Ascending aorta (tissue), 2 donors: ENCODE data around the gene RPTOR. TPM values are rescaled to one million over a fixed set of nuclear protein-coding genes. Genes with fewer than 3 reads are reported as not detected.

Source experiments
- DNase-seq, 2 donors: peaks; one replicate each; pipeline ENCODE4 v3.0.0-alpha.2; 2019; ENCODE audit warnings: low spot score in 2 of 2
- H3K27ac ChIP-seq, 2 donors: fragments of 200-600 bp; sonication (generic); one replicate each; pipeline ENCODE4 v1.5.1; 2016 to 2017; ENCODE audit warnings: mild to moderate bottlenecking in 1 of 2
- H3K27me3 ChIP-seq: fragments of 200-600 bp; sonication (generic); one replicate; pipeline ENCODE4 v1.5.1; 2017
- H3K36me3 ChIP-seq, 2 donors: fragments of 200-600 bp; sonication (generic); one replicate each; pipeline ENCODE4 v1.5.1; 2016
- H3K4me1 ChIP-seq, 2 donors: fragments of 200-600 bp; sonication (generic); one replicate each; pipeline ENCODE4 v1.5.1; 2016 to 2017; ENCODE audit warnings: mild to moderate bottlenecking in 1 of 2
- H3K4me3 ChIP-seq, 2 donors: fragments of 200-600 bp; sonication (generic); one replicate each; pipeline ENCODE4 v1.5.1; 2016 to 2017; ENCODE audit warnings: mild to moderate bottlenecking in 1 of 2
- H3K9me3 ChIP-seq, 2 donors: fragments of 200-600 bp; sonication (generic); one replicate each; pipeline ENCODE4 v1.5.1; 2016
- intact Hi-C: fragments of 100-400 bp; cut with DNase I; formaldehyde crosslinking; loops from one replicate; pipeline ENCODE4 v1.15.1; 2023
- total RNA-seq: library from RNA; depleted of rRNA; stranded (reverse); fragments of >200 nt; gene quantifications from one replicate; pipeline ENCODE4 v1.1.0, GENCODE V29; 2016
- TF ChIP-seq, protein P1 (sequence below), 3 experiments: fragments of 200-600 bp in 2 of 3; fragments of 450-650 bp in 1 of 3; sonication (generic) in 2 of 3; IDR thresholded peaks; one replicate each; pipeline ENCODE4 v1.5.1; 2016 to 2019; ENCODE audit warnings: antibody characterized with exemption in 3 of 3, mild to moderate bottlenecking in 1 of 3, moderate library complexity in 1 of 3

The RPTOR gene
- total RNA-seq, 1 donor from 2014 or later: 36.1 TPM

DNA sequence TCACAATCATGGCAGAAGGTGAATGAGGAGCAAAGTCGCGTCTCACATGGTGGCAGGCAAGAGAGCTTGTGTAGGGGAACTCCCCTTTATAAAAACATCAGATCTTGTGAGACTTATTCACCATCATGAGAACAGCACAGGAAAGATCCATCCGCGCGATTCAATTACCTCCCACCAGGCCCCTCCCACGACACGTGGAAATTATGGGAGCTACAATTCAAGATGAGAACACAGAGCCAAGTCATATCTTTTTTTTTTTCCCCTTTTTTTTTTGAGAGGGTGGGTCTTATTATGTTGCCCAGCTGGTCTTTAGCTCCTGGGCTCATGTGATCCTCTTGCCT lies 60.0 kb downstream of the RPTOR start:
- H3K27me3 ChIP-seq: no peaks in the 10 kb centered on the region
- no peaks in the 10 kb centered on the region for H3K4me1 ChIP-seq
- no peak overlapping the region for H3K27ac ChIP-seq
- intact Hi-C loops: no loop called here
- no peak for DNase-seq
- no peaks in the 10 kb centered on the region for H3K9me3 ChIP-seq
- TF ChIP-seq, protein P1, sequence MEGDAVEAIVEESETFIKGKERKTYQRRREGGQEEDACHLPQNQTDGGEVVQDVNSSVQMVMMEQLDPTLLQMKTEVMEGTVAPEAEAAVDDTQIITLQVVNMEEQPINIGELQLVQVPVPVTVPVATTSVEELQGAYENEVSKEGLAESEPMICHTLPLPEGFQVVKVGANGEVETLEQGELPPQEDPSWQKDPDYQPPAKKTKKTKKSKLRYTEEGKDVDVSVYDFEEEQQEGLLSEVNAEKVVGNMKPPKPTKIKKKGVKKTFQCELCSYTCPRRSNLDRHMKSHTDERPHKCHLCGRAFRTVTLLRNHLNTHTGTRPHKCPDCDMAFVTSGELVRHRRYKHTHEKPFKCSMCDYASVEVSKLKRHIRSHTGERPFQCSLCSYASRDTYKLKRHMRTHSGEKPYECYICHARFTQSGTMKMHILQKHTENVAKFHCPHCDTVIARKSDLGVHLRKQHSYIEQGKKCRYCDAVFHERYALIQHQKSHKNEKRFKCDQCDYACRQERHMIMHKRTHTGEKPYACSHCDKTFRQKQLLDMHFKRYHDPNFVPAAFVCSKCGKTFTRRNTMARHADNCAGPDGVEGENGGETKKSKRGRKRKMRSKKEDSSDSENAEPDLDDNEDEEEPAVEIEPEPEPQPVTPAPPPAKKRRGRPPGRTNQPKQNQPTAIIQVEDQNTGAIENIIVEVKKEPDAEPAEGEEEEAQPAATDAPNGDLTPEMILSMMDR (IDR thresholded peaks at IDR 0.05): no peak
- H3K36me3 ChIP-seq: no peaks in the 10 kb centered on the region
- H3K4me3 ChIP-seq: no peak overlapping the region

- no peak overlapping the region for H3K4me3 ChIP-seq
- H3K27ac ChIP-seq: no peak overlapping the region
- no peaks in the 10 kb centered on the region for H3K4me1 ChIP-seq
- H3K9me3 ChIP-seq: no peaks in the 10 kb centered on the region
- no peak for DNase-seq
- TF ChIP-seq, protein P1 (IDR thresholded peaks at IDR 0.05): no peak
- intact Hi-C loops: no loop called here
- no peaks in the 10 kb centered on the region for H3K36me3 ChIP-seq
- H3K27me3 ChIP-seq: no peaks in the 10 kb centered on the region
Observed at GRCh38 chr17:80605326-80606066, 60.9 kb downstream of the RPTOR start.

DNA sequence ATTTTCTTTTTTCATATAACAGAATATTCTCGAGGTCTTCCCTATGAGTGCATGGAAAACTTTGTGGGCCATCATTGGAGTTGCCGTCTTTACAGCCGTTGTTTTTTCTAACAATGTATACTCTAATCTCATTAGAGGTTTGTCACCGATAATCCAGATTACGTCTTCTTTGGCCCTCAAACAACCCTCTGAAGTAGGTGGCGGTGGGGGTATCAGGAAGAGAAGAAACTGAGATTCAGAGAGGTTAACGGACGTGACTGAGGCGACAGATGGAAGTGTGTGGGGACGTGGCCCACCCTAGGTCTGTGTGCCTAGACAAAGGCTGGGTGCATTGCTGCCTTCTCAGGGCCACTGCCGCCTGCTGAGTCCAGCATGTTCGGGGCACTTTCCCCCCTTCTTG lies 63.7 kb downstream of the RPTOR start:
- Histone ChIP-seq H3K9me3 (no peaks in the 10 kb centered on the region), H3K4me3 (no peak overlapping the region), H3K27me3 (no peaks in the 10 kb centered on the region), H3K27ac (no peak overlapping the region), H3K4me1 (no peaks in the 10 kb centered on the region), H3K36me3 (no peaks in the 10 kb centered on the region)
- intact Hi-C loops: no loop called here
- TF ChIP-seq, protein P1 (IDR thresholded peaks at IDR 0.05): no peak
- no peak for DNase-seq

DNA sequence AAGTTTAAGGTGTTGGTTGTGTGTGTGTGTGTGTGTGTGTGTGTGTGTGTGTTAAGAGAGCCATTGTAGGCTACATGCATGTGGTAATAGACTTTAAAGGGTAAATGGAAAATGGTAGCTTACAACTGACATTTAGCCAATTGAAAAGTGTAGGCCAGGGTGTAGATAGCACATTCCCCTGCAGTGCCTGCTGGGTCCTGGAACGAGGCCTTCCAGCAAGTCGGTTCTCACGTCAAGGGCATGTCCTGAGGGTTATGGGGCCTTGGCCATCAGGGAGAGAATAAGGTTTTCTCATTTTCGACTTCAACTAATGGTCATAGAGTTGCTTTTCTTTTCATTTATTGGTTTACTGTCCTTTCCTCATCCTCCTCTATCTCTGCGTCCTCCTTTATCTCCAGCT lies 65.1 kb downstream of the RPTOR start:
- H3K27me3 ChIP-seq: no peaks in the 10 kb centered on the region
- no peak for DNase-seq
- H3K36me3 ChIP-seq: no peaks in the 10 kb centered on the region
- H3K4me3 ChIP-seq: no peak overlapping the region
- TF ChIP-seq, protein P1 (IDR thresholded peaks at IDR 0.05): no peak
- no peak overlapping the region for H3K27ac ChIP-seq
- H3K4me1 ChIP-seq: no peaks in the 10 kb centered on the region
- H3K9me3 ChIP-seq: no peaks in the 10 kb centered on the region
- intact Hi-C loops: no loop called here

DNA sequence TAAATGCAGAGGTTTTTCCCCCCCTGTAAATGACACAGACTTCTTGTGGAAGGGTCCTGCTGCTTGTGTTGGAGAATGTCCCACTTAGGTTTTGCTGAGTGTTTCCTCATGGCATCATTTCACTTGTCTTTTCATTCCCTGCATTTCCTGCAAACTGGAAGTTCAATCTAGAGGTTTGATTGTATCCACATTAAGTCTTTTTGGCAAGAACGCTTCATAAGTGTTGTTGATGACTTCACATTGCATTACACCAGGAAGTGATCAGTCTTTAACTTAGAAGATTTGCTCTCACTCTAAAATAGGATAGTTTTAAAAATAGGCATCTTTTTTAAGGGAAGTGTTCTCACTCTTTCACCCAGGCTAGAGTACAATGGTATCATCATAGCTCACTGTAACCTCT lies 67.2 kb downstream of the RPTOR start:
- Histone ChIP-seq H3K27ac (no peak overlapping the region), H3K4me1 (no peaks in the 10 kb centered on the region), H3K9me3 (no peaks in the 10 kb centered on the region), H3K36me3 (no peaks in the 10 kb centered on the region), H3K4me3 (no peak overlapping the region), H3K27me3 (no peaks in the 10 kb centered on the region)
- TF ChIP-seq, protein P1 (IDR thresholded peaks at IDR 0.05): no peak
- no peak for DNase-seq
- intact Hi-C loops: no loop called here
